ENCODE data around the gene RCOR1.
A peak's percentile ranks its signal among the peaks of the same experiment; 100 is the strongest.

RCOR1 gene

GRCh38 chr14:102678394-102678793, 85.9 kb downstream of the RCOR1 start:
- no peak for DNase-seq (ENCODE audit: low read depth in 2 of 2)

- no peak for DNase-seq (ENCODE audit: low read depth in 2 of 2)
These were observed 91.2 kb downstream of the RCOR1 start for GRCh38 chr14:102683399-102684297.

DNA sequence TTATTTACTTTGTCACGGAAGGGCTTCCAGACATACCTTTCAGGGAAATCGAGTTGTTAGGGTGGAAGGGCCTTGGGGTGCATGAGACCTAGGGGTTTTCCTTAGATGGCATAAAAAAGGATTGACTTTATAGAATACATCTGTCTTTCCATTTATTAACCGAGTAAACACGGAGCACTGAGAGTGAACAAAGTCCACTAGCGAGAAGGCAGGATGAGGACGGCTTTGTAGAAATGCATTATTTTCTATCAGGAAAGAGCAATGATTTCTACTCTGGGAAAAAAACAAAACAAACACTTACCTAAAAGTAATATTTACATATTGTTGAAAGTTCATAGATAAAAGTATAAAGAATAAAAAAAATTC, 91.8 kb downstream of the RCOR1 start:
- no peak for DNase-seq (ENCODE audit: low read depth in 2 of 2)

DNA sequence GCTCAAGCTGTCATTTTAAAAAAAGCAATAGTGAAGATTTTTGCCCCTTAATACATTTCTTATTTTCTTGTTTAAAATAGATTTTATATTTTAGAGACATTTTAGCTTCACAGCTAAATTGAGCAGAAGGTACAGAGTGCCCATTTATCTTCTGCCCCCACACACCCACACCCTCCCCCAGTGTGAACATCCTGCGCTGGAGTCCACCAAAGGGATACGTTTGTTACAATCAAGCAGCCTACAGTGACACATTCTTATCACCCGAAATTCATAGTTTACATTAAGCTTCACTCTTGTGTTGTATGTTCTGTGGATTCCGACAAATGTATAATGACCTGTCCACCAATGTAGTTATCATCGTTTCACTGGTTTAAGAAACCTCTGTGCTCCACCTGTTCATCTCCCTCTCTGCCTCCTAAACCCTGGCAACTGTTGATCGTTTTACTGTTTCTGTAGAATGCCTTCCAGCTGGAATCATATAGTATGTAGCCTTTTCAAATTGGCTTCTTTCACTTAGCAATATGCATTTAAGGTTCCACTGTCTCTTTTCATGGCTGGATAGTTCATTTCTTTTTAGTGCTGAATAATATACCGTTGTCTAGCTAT, 93.8 kb downstream of the RCOR1 start:
- no peak for DNase-seq (ENCODE audit: low read depth in 2 of 2)

GRCh38 chr14:102688290-102688689, 95.8 kb downstream of the RCOR1 start:
- no peak for DNase-seq (ENCODE audit: low read depth in 2 of 2)

DNA sequence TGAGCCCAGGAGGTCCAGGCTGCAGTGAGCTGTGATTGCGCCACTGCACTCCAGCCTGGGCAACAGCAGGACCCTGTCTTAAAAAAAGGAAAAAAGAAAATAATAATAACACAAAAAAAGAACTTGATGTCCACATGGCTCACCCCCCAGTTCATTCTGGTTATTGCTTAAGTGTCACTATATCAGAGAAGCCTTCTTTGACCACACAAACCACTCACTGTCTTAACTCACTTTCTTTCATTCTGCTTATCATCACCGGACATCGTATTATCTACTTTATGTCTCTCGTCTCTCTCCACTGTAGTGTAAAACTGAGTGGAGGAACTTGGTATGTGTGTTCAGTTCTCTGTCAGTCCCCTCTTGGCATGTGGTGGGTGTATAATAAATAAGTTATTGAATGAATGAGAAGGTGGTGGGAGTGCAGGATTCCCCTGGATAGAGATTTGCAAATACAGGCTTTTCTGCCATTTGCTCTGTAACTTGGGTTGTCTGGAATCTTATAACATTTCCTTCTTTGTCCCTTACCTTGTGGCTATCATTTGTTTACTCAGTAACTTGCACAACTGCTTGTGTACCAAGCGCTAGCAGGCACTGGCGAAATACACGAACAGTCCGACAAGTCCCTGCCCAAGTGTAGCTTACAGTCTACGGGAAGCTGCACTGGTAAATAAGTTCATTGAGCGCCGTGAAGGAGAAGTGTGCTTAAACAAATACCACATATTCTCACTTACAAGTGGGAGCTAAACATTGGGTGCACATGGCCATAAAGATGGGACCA, 98.2 kb downstream of the RCOR1 start:
- no peak for DNase-seq (ENCODE audit: low read depth in 2 of 2)

DNA sequence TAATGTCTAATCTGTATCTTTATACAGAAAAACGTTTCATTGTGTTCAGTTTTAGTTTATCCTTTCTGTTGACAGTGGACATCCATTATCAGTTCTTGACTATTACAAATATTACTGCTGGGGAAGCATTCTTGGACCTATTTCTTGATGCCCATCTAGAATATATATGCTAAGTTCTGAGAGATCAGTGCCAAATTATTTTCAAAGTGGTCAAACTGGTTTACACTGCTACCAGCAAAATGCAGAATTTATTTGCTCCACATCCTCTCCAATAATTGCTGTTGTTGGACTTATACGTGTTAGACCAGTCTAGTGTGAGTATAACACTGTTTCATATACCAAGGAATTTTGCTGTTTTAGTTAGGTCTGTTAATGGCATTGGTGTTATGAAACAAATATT, 99.3 kb downstream of the RCOR1 start:
- no peak for DNase-seq (ENCODE audit: low read depth in 2 of 2)

DNA sequence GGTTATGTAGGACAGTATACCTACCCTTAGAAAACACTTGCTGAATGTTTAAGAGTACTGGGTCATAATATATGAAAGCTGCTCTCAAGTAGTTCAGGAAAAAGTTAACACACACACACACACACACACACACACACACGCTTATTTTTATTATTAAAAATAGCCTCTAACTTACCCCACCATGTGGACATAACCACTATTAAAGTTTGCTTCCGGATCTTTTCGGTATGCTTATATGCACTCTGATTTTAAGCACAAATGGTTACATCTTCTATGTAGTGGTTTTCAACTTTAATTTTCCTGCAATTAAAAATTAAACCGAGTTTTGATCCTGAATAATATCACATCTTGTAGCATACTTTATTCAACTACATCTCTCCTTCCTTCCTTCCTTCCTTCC, 99.9 kb downstream of the RCOR1 start:
- no peak for DNase-seq (ENCODE audit: low read depth in 2 of 2)

GRCh38 chr14:102693006-102693755, 100.7 kb downstream of the RCOR1 start:
- no peak for DNase-seq (ENCODE audit: low read depth in 2 of 2)

- DNase-seq (ENCODE audit: low read depth in 2 of 2): peak; percentile 1 to 13
These were observed 102.2 kb downstream of the RCOR1 start for GRCh38 chr14:102694530-102695166.

DNA sequence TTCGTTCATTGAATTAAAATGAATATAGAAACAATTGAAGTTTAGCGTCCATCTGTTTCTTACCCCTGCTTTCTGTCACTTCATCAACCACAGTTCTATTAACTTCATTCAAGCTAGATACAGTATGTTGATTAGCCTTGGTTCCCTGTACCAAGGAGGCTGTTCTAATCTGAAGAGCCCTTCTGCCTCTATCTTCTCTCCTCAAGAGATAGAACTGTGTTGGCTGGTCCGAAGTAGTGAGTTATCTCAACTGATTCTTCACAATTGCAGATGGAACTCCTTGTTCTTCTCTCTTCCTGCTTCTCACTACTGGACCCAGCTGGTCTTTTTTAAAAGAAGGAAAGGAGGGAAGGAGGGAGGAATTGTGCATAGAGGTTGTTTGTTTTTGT, 102.7 kb downstream of the RCOR1 start:
- no peak for DNase-seq (ENCODE audit: low read depth in 2 of 2)

DNA sequence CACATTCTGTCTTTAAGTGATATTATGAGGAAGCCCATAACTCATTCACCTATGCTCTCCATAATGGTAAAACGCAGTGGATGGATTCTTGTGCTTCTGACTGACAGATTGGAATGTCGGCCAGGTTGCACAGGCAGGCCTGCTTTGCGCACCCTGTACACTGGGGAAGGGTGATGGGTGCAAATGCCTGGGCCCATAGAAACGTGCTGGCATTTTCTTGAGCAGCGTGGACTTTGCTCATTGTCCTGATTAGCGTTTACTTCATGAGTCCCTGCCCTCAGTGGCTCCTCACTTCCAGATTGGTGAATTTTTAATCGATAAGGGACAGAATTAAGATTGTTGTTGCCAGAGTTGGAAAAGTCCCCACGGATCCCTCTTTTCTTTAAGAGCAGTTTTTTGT, 103.9 kb downstream of the RCOR1 start:
- DNase-seq (ENCODE audit: low read depth in 2 of 2): no peak

GRCh38 chr14:102696856-102697495, 104.5 kb downstream of the RCOR1 start:
- no peak for DNase-seq (ENCODE audit: low read depth in 2 of 2)

- DNase-seq (ENCODE audit: low read depth in 2 of 2): no peak
These were observed 105.1 kb downstream of the RCOR1 start for GRCh38 chr14:102697501-102697900.

DNA sequence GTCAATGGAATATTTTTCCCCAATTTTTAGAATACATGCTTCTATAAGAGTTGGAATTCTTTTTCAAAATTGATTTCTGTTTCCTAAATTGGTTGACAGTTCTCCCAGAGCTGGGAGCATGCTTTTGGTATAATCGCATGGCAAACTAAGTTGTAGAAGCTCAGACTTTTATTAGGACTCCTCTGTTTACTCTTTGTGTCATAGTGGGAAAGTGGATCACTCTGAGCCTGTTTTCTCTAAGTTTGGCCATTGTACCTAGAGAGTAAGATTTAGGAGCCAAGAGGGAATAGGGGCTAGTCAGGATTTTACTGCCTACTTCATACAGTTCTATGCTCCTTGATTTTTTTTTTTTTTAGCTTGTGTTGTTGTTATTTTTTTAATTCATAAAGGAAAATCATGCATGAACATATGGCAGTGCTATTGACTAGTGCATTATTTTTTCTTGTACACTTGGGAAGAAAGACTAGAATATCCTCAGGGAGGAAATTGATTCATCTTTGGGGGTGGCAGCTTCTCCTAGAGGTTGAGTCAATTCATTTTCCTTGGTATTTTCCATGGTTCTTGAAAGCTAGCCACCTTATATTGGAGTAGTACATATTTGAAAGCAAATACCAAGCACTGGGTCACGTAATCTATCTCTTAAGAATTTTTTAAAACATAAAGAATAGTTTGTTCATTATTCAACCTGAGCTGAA, 107.1 kb downstream of the RCOR1 start:
- no peak for DNase-seq (ENCODE audit: low read depth in 2 of 2)

GRCh38 chr14:102708494-102708893, 116.0 kb downstream of the RCOR1 start:
- DNase-seq (ENCODE audit: low read depth in 2 of 2): no peak

GRCh38 chr14:102711207-102711606, 118.8 kb downstream of the RCOR1 start:
- no peak for DNase-seq (ENCODE audit: low read depth in 2 of 2)

- DNase-seq (ENCODE audit: low read depth in 2 of 2): no peak
These were observed 119.5 kb downstream of the RCOR1 start for GRCh38 chr14:102711946-102712345.

DNA sequence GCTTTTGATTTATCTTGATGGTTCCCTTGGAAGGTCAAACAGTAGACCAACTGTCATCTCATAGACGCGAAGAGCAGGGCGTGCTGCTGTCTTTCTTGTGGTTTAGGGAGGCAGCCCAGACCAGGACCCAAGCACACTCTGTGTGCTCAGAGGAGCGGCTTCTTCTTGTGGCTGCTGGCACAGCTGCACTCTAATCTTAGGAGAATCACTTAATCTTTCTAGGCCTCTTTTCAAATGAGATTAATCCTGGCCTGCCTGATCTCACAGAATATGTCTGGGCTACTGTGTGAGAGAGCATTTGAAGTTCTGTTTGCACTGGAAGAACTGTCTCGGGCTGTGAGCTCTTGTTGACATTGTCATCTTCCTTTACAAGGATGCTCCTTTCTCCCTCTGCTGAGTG, 124.8 kb downstream of the RCOR1 start:
- no peak for DNase-seq (ENCODE audit: low read depth in 2 of 2)

- DNase-seq (ENCODE audit: low read depth in 2 of 2): no peak
These were observed 130.2 kb downstream of the RCOR1 start for GRCh38 chr14:102722646-102723045.
